ENCODE measurements around the gene KMT5B. TPM values are rescaled to one million over a fixed set of nuclear protein-coding genes. Genes with fewer than 3 reads are reported as not detected.

Gene KMT5B
- total and polyA plus RNA-seq, 10 of the 15 experiments (the other 5 are each of a cell fraction or from before 2014, with no cell fraction given), result 4.7 to 21.8 (median 18.0) TPM

- TF ChIP-seq BMI1 (IDR thresholded peaks at IDR 0.05; ENCODE audit: borderline replicate concordance) (no peak), CEBPZ (IDR thresholded peaks at IDR 0.05; ENCODE audit: low read depth, low read length) (no peak), ZBTB11 (CRISPR knock-in tag; IDR thresholded peaks at IDR 0.05) (no peak), SUPT20H (IDR thresholded peaks at IDR 0.05; ENCODE audit: borderline replicate concordance, control insufficient read depth, low read depth, low read length) (no peak)
These were observed 11.5 kb upstream of the KMT5B start (continued) for GRCh38 chr11:68224606-68225005.

- ChIA-PET RAD21 (ENCODE audit: unreplicated experiment) (no interaction called here), POLR2A (no interaction called here), SMC1A (ENCODE audit: uncharacterized antibody, unreplicated experiment) (no interaction called here), CTCF (no interaction called here)
- Histone ChIP-seq H3K27ac (ENCODE audit: control insufficient read depth, insufficient read depth) (no peak overlapping the region), H3K4me2 (ENCODE audit: control insufficient read depth, insufficient read depth) (no peak overlapping the region), H3K4me1 (ENCODE audit: control insufficient read depth, insufficient read depth, low read length) (peaks cover 3% of the 10 kb centered on the region; the same call in 1 of the 2 replicates), H3K79me2 (ENCODE audit: control insufficient read depth, insufficient read depth, low read length) (no peaks in the 10 kb centered on the region), H3K9ac (ENCODE audit: control insufficient read depth, insufficient read depth, low read length) (no peak overlapping the region), H4K20me1 (ENCODE audit: control insufficient read depth, insufficient read depth) (no peaks in the 10 kb centered on the region), H3K4me3 (no peak overlapping the region), H3K9me3 (replicated peaks; ENCODE audit: control insufficient read depth, insufficient read depth, low read length) (no peaks in the 10 kb centered on the region; the same call in 2 of the 3 replicates), H3K27me3 (replicated peaks in 1 of 2; ENCODE audit: control insufficient read depth in 2 of 2, insufficient read depth in 2 of 2, low read length in 1 of 2) (no peaks in the 10 kb centered on the region), H3K36me3 (ENCODE audit: control insufficient read depth in 2 of 2, insufficient read depth in 2 of 2, low read length in 1 of 2) (no peaks in the 10 kb centered on the region), H2AFZ (ENCODE audit: control insufficient read depth, low read depth, low read length) (no peak overlapping the region)
- 48% methylated on average over 6 of the region's 6 CpGs for WGBS (ENCODE audit: insufficient coverage, insufficient replicate concordance, low lambda C conversion rate, missing lambda C conversion rate)
- in situ Hi-C loops (cut with MboI) (no loop called here), intact Hi-C loops (cut with micrococcal nuclease; ENCODE audit: unreplicated experiment) (no loop called here)
- no peak for FAIRE-seq
- BruUV-seq (replicated peaks), result no TSS peak
- peak; percentile 53; the same call in 2 of the 3 replicates for ATAC-seq
- DNase-seq (ENCODE audit: low read depth, low spot score), result no peak
- no peak for TF ChIP-seq REST (IDR thresholded peaks at IDR 0.05; ENCODE audit: low read depth, low read length)
- no peak for TF ChIP-seq ATF7 (IDR thresholded peaks at IDR 0.05; ENCODE audit: low read depth)
- TF ChIP-seq TARDBP (IDR thresholded peaks at IDR 0.05; ENCODE audit: borderline replicate concordance), result no peak
- no peak for TF ChIP-seq GABPA (IDR thresholded peaks at IDR 0.05; ENCODE audit: low read depth)
- TF ChIP-seq SMC3 (IDR thresholded peaks at IDR 0.05; ENCODE audit: borderline replicate concordance, low read length), result no peak
- TF ChIP-seq RUNX3 (IDR thresholded peaks at IDR 0.05; ENCODE audit: low read length), result no peak
- TF ChIP-seq WRNIP1 (IDR thresholded peaks at IDR 0.05; ENCODE audit: borderline replicate concordance, low read depth, low read length), result no peak
- no peak for TF ChIP-seq TCF3 (IDR thresholded peaks at IDR 0.05; ENCODE audit: borderline replicate concordance, insufficient read depth, low read depth, low read length)
- no peak for TF ChIP-seq EED (IDR thresholded peaks at IDR 0.05; ENCODE audit: low read depth)
- TF ChIP-seq SMARCA5 (IDR thresholded peaks at IDR 0.05), result no peak
These were observed 10.2 kb upstream of the KMT5B start for GRCh38 chr11:68223275-68223674.
